ENCODE data around the gene FBXO40. TPM values are rescaled to one million over a fixed set of nuclear protein-coding genes. Genes with fewer than 3 reads are reported as not detected.

FBXO40 gene, protein sequence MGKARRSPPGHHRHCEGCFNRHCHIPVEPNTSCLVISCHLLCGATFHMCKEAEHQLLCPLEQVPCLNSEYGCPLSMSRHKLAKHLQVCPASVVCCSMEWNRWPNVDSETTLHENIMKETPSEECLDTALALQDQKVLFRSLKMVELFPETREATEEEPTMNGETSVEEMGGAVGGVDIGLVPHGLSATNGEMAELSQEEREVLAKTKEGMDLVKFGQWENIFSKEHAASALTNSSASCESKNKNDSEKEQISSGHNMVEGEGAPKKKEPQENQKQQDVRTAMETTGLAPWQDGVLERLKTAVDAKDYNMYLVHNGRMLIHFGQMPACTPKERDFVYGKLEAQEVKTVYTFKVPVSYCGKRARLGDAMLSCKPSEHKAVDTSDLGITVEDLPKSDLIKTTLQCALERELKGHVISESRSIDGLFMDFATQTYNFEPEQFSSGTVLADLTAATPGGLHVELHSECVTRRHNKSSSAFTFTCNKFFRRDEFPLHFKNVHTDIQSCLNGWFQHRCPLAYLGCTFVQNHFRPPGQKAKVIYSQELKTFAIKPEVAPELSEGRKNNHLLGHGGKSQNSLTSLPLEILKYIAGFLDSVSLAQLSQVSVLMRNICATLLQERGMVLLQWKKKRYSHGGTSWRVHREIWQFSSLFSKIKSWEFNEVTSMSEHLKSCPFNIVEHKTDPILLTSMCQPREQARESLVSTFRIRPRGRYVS
- under 1 TPM in 2 of 6 experiments, not detected in 4; 0.07 to 0.10 TPM for total RNA-seq
- long read RNA-seq, result 0 reads

GRCh38 chr3:121592856-121593702, at the start of gene FBXO40:
TSS of gene FBXO40 (plus strand) at chr3:121593379. CDS start at chr3:121620576, 27,197 bp downstream.
- H3K27ac ChIP-seq, result peak within 1 kb of the TSS in 1 of 3 donors; percentile 47
- intact Hi-C loops (cut with DNase I), result no loop called here
- no peak within 1 kb of the TSS for H3K4me3 ChIP-seq
- peaks cover 0 to 38% (median 7%) of the 10 kb centered on the region in 4 donors for H3K4me1 ChIP-seq
- no peaks in the 10 kb centered on the region for H3K9me3 ChIP-seq
- H3K36me3 ChIP-seq, result no peaks in the 10 kb centered on the region
- H3K27me3 ChIP-seq, result no peaks in the 10 kb centered on the region
- TF ChIP-seq, protein P1, sequence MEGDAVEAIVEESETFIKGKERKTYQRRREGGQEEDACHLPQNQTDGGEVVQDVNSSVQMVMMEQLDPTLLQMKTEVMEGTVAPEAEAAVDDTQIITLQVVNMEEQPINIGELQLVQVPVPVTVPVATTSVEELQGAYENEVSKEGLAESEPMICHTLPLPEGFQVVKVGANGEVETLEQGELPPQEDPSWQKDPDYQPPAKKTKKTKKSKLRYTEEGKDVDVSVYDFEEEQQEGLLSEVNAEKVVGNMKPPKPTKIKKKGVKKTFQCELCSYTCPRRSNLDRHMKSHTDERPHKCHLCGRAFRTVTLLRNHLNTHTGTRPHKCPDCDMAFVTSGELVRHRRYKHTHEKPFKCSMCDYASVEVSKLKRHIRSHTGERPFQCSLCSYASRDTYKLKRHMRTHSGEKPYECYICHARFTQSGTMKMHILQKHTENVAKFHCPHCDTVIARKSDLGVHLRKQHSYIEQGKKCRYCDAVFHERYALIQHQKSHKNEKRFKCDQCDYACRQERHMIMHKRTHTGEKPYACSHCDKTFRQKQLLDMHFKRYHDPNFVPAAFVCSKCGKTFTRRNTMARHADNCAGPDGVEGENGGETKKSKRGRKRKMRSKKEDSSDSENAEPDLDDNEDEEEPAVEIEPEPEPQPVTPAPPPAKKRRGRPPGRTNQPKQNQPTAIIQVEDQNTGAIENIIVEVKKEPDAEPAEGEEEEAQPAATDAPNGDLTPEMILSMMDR (IDR thresholded peaks at IDR 0.05), result peak in 3 of 4 donors; percentile 17 to 34 (median 25)
- no peak for TF ChIP-seq POLR2A (IDR thresholded peaks at IDR 0.05)
- WGBS (ENCODE audit: insufficient coverage, low coverage, low lambda C conversion rate, missing lambda C conversion rate), result 32% methylated on average over 10 of the region's 11 CpGs
- DNase-seq (peak; percentile 51 to 76 (median 71)), ATAC-seq (peak; percentile 80 to 84 (median 83))

DNA sequence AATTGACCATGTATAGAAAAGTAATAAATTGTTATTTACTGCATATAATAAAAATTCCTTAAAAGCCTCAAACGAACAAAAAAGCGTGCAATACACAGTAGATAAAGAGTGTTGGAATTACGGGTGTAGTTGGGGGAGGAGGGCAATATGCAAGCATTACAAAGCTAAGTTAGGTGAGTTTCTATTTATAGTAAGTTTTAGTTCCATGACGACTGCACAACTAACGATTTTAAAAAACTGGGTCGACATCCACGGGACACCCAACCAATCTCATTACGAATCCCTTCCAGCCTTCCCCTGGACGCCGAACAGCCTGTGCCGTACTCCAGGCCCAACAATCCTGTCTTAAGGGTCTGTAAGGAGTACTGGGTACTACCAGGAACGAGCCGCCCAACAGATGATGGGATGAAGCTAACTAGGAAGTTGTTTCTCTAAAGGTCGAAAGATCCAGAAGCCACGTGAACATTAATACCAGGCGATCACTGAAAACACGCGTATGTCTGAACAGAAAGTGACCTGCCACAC, 48.1 kb upstream of the FBXO40 start:
- H3K4me1 ChIP-seq, result peaks cover 0 to 7% (median 0%) of the 10 kb centered on the region in 4 donors
- no peak for DNase-seq
- no peaks in the 10 kb centered on the region for H3K27me3 ChIP-seq
- intact Hi-C loops (cut with DNase I), result no loop called here
- 2% methylated on average over 15 of the region's 18 CpGs for WGBS (ENCODE audit: insufficient coverage, low coverage, low lambda C conversion rate, missing lambda C conversion rate)
- H3K36me3 ChIP-seq, result no peaks in the 10 kb centered on the region
- no peaks in the 10 kb centered on the region for H3K9me3 ChIP-seq
- no peak overlapping the region for H3K27ac ChIP-seq
- no peak for TF ChIP-seq POLR2A (IDR thresholded peaks at IDR 0.05)
- TF ChIP-seq, protein P1 (IDR thresholded peaks at IDR 0.05), result no peak
- H3K4me3 ChIP-seq, result peak overlapping the region; percentile 54 to 67 (median 62)
- ATAC-seq, result no peak

- intact Hi-C loops (cut with DNase I), result no loop called here
- peak within 1 kb of the TSS; percentile 66 to 76 (median 70) for H3K27ac ChIP-seq
- 2% methylated on average over 11 of the region's 42 CpGs for WGBS (ENCODE audit: insufficient coverage, low coverage, low lambda C conversion rate, missing lambda C conversion rate)
- H3K4me3 ChIP-seq, result peak within 1 kb of the TSS; percentile 54 to 67 (median 62)
- ATAC-seq (peak; percentile 99 to 100 (median 99)), DNase-seq (peak; percentile 89 to 93 (median 93))
- H3K27me3 ChIP-seq, result no peaks in the 10 kb centered on the region
- no peaks in the 10 kb centered on the region for H3K9me3 ChIP-seq
- no peak for TF ChIP-seq POLR2A (IDR thresholded peaks at IDR 0.05)
- TF ChIP-seq, protein P1 (IDR thresholded peaks at IDR 0.05), result no peak
- peaks cover 0 to 7% (median 0%) of the 10 kb centered on the region in 4 donors for H3K4me1 ChIP-seq
- H3K36me3 ChIP-seq, result no peaks in the 10 kb centered on the region
Observed at GRCh38 chr3:121545574-121546455, 47.4 kb upstream of the FBXO40 start, which contains the start of gene POLQ. TSS of gene POLQ (minus strand) at chr3:121545988. CDS start at chr3:121545877, 111 bp downstream.

Data from right lobe of liver (tissue), 6 donors.